ENCODE results near the gene WNK2. TPM values are rescaled to one million over a fixed set of nuclear protein-coding genes. Genes with fewer than 3 reads are reported as not detected.

Gene WNK2
- total and polyA plus RNA-seq, 4 experiments from 2014 or later: 0.26 TPM; not detected in 3

GRCh38 chr9:93161786-93162562 lies 22.0 kb upstream of the WNK2 start:
- POLR2A ChIA-PET (ENCODE audit: partially characterized antibody): no interaction called here
- intact Hi-C loops (cut with micrococcal nuclease): loop anchor here (10.0 kb wide), 1 partner anchor 403 kb away; no protein-coding TSS in a partner anchor

GRCh38 chr9:93164085-93164484 lies 19.9 kb upstream of the WNK2 start:
- H3K4me1 ChIP-seq (ENCODE audit: insufficient read depth, low read length): peaks cover 6% of the 10 kb centered on the region
- H3K9me3 ChIP-seq (ENCODE audit: control insufficient read depth in 1 of 2, low read length in 2 of 2): no peaks in the 10 kb centered on the region
- H3K9me3 Mint-ChIP-seq: no peaks in the 10 kb centered on the region
- no peak overlapping the region for H3K4me3 ChIP-seq (ENCODE audit: low read length in 2 of 2)
- ChIA-PET POLR2A (ENCODE audit: partially characterized antibody) (no interaction called here), CTCF (ENCODE audit: partially characterized antibody) (interaction anchor here (1.8 kb wide), 1 partner anchor 10 kb away, joined by 5 read pairs; no protein-coding TSS in a partner anchor)
- H3K36me3 ChIP-seq (ENCODE audit: insufficient read depth, low read length): no peaks in the 10 kb centered on the region
- H3K36me3 Mint-ChIP-seq: no peaks in the 10 kb centered on the region
- H3K4me3 Mint-ChIP-seq: no peak overlapping the region
- no peak overlapping the region for H3K27ac ChIP-seq (ENCODE audit: low read depth, low read length)
- no peaks in the 10 kb centered on the region for H3K27me3 ChIP-seq (ENCODE audit: insufficient read depth, low read length)
- DNase-seq: no peak
- H3K4me1 Mint-ChIP-seq: peaks cover 0 to 7% (median 1%) of the 10 kb centered on the region in 4 donors
- intact Hi-C loops (cut with micrococcal nuclease): loop anchor here (10.0 kb wide), 1 partner anchor 401 kb away; no protein-coding TSS in a partner anchor
- no peak overlapping the region for H3K27ac Mint-ChIP-seq
- no peaks in the 10 kb centered on the region for H3K27me3 Mint-ChIP-seq

More at GRCh38 chr9:93161786-93162562, 22.0 kb upstream of the WNK2 start:
- H3K4me1 ChIP-seq (ENCODE audit: insufficient read depth, low read length): peaks cover 6% of the 10 kb centered on the region
- Mint-ChIP-seq H3K27ac (peak overlapping the region in 2 of 7 donors; percentile 22 to 42), H3K27me3 (no peaks in the 10 kb centered on the region), H3K4me1 (peaks cover 0 to 7% (median 1%) of the 10 kb centered on the region in 4 donors), H3K36me3 (no peaks in the 10 kb centered on the region), H3K9me3 (no peaks in the 10 kb centered on the region), H3K4me3 (no peak overlapping the region)
- H3K4me3 ChIP-seq (ENCODE audit: low read length in 2 of 2): no peak overlapping the region
- H3K36me3 ChIP-seq (ENCODE audit: insufficient read depth, low read length): no peaks in the 10 kb centered on the region
- no peak overlapping the region for H3K27ac ChIP-seq (ENCODE audit: low read depth, low read length)
- DNase-seq: no peak
- H3K9me3 ChIP-seq (ENCODE audit: control insufficient read depth in 1 of 2, low read length in 2 of 2): no peaks in the 10 kb centered on the region
- CTCF ChIA-PET (ENCODE audit: partially characterized antibody): interaction anchor here (0.9 to 2.4 kb wide), 4 partner anchors 16 to 404 kb away, joined by 3 to 12 read pairs (median 3); no protein-coding TSS in a partner anchor
- no peaks in the 10 kb centered on the region for H3K27me3 ChIP-seq (ENCODE audit: insufficient read depth, low read length)

- Mint-ChIP-seq H3K27me3 (no peaks in the 10 kb centered on the region), H3K4me3 (no peak overlapping the region), H3K36me3 (no peaks in the 10 kb centered on the region), H3K27ac (peak overlapping the region in 1 of 7 donors; percentile 55), H3K4me1 (no peaks in the 10 kb centered on the region), H3K9me3 (no peaks in the 10 kb centered on the region)
- H3K4me1 ChIP-seq (ENCODE audit: insufficient read depth, low read length): no peaks in the 10 kb centered on the region
- H3K27me3 ChIP-seq (ENCODE audit: insufficient read depth, low read length): no peaks in the 10 kb centered on the region
- no peaks in the 10 kb centered on the region for H3K36me3 ChIP-seq (ENCODE audit: insufficient read depth, low read length)
- H3K4me3 ChIP-seq (ENCODE audit: low read length in 2 of 2): no peak overlapping the region
- no peak overlapping the region for H3K27ac ChIP-seq (ENCODE audit: low read depth, low read length)
- POLR2A ChIA-PET (ENCODE audit: partially characterized antibody): no interaction called here
- intact Hi-C loops (cut with micrococcal nuclease): loop anchor here (10.0 kb wide), 1 partner anchor 398 kb away; no protein-coding TSS in a partner anchor
- CTCF ChIA-PET (ENCODE audit: partially characterized antibody): interaction anchor here (1.3 kb wide), 1 partner anchor 25 kb away, joined by 3 read pairs; no protein-coding TSS in a partner anchor
- no peaks in the 10 kb centered on the region for H3K9me3 ChIP-seq (ENCODE audit: control insufficient read depth in 1 of 2, low read length in 2 of 2)
- no peak for DNase-seq
Measured at GRCh38 chr9:93166699-93167098, 17.2 kb upstream of the WNK2 start.

- ChIA-PET CTCF (ENCODE audit: partially characterized antibody) (interaction anchor here (1.3 kb wide), 1 partner anchor 25 kb away, joined by 3 read pairs; no protein-coding TSS in a partner anchor), POLR2A (ENCODE audit: partially characterized antibody) (no interaction called here)
- no peaks in the 10 kb centered on the region for H3K4me1 Mint-ChIP-seq
Measured at GRCh38 chr9:93167185-93167584, 16.8 kb upstream of the WNK2 start.

GRCh38 chr9:93167838-93168237 lies 16.1 kb upstream of the WNK2 start:
- no peaks in the 10 kb centered on the region for H3K4me1 ChIP-seq (ENCODE audit: insufficient read depth, low read length)
- H3K4me1 Mint-ChIP-seq: no peaks in the 10 kb centered on the region
- intact Hi-C loops (cut with micrococcal nuclease): loop anchor here (10.0 kb wide), 1 partner anchor 397 kb away; no protein-coding TSS in a partner anchor
- H3K36me3 Mint-ChIP-seq: no peaks in the 10 kb centered on the region
- no peak overlapping the region for H3K4me3 Mint-ChIP-seq
- H3K36me3 ChIP-seq (ENCODE audit: insufficient read depth, low read length): no peaks in the 10 kb centered on the region
- no peaks in the 10 kb centered on the region for H3K27me3 Mint-ChIP-seq
- peak overlapping the region in 1 of 7 donors; percentile 23 for H3K27ac Mint-ChIP-seq
- CTCF ChIA-PET (ENCODE audit: partially characterized antibody): interaction anchor here (1.3 kb wide), 1 partner anchor 26 kb away, joined by 3 read pairs; no protein-coding TSS in a partner anchor
- no peaks in the 10 kb centered on the region for H3K27me3 ChIP-seq (ENCODE audit: insufficient read depth, low read length)
- no peak for DNase-seq
- H3K4me3 ChIP-seq (ENCODE audit: low read length in 2 of 2): no peak overlapping the region
- H3K9me3 Mint-ChIP-seq: no peaks in the 10 kb centered on the region
- POLR2A ChIA-PET (ENCODE audit: partially characterized antibody): no interaction called here
- no peaks in the 10 kb centered on the region for H3K9me3 ChIP-seq (ENCODE audit: control insufficient read depth in 1 of 2, low read length in 2 of 2)
- no peak overlapping the region for H3K27ac ChIP-seq (ENCODE audit: low read depth, low read length)

More at GRCh38 chr9:93167185-93167584, 16.8 kb upstream of the WNK2 start:
- Mint-ChIP-seq H3K9me3 (no peaks in the 10 kb centered on the region), H3K36me3 (no peaks in the 10 kb centered on the region), H3K27me3 (no peaks in the 10 kb centered on the region), H3K4me3 (no peak overlapping the region), H3K27ac (no peak overlapping the region)
- no peaks in the 10 kb centered on the region for H3K36me3 ChIP-seq (ENCODE audit: insufficient read depth, low read length)
- intact Hi-C loops (cut with micrococcal nuclease): loop anchor here (10.0 kb wide), 1 partner anchor 398 kb away; no protein-coding TSS in a partner anchor
- H3K4me1 ChIP-seq (ENCODE audit: insufficient read depth, low read length): no peaks in the 10 kb centered on the region
- H3K4me3 ChIP-seq (ENCODE audit: low read length in 2 of 2): no peak overlapping the region
- no peaks in the 10 kb centered on the region for H3K27me3 ChIP-seq (ENCODE audit: insufficient read depth, low read length)
- DNase-seq: no peak
- no peaks in the 10 kb centered on the region for H3K9me3 ChIP-seq (ENCODE audit: control insufficient read depth in 1 of 2, low read length in 2 of 2)
- H3K27ac ChIP-seq (ENCODE audit: low read depth, low read length): no peak overlapping the region

GRCh38 chr9:93168581-93168980 lies 15.4 kb upstream of the WNK2 start:
- Mint-ChIP-seq H3K4me1 (peaks cover 0 to under 1% (median 0%) of the 10 kb centered on the region in 4 donors), H3K9me3 (no peaks in the 10 kb centered on the region), H3K36me3 (no peaks in the 10 kb centered on the region), H3K27ac (peak overlapping the region in 1 of 7 donors; percentile 29), H3K4me3 (no peak overlapping the region), H3K27me3 (no peaks in the 10 kb centered on the region)
- ChIA-PET POLR2A (ENCODE audit: partially characterized antibody) (no interaction called here), CTCF (ENCODE audit: partially characterized antibody) (interaction anchor here (1.2 kb wide), 1 partner anchor 9 kb away, joined by 3 read pairs; no protein-coding TSS in a partner anchor)
- no peaks in the 10 kb centered on the region for H3K9me3 ChIP-seq (ENCODE audit: control insufficient read depth in 1 of 2, low read length in 2 of 2)
- no peaks in the 10 kb centered on the region for H3K4me1 ChIP-seq (ENCODE audit: insufficient read depth, low read length)
- no peaks in the 10 kb centered on the region for H3K36me3 ChIP-seq (ENCODE audit: insufficient read depth, low read length)
- intact Hi-C loops (cut with micrococcal nuclease): loop anchor here (10.0 kb wide), 1 partner anchor 396 kb away; no protein-coding TSS in a partner anchor
- H3K4me3 ChIP-seq (ENCODE audit: low read length in 2 of 2): no peak overlapping the region
- no peak for DNase-seq
- no peak overlapping the region for H3K27ac ChIP-seq (ENCODE audit: low read depth, low read length)
- no peaks in the 10 kb centered on the region for H3K27me3 ChIP-seq (ENCODE audit: insufficient read depth, low read length)

GRCh38 chr9:93169444-93169843 lies 14.5 kb upstream of the WNK2 start:
- Mint-ChIP-seq H3K9me3 (no peaks in the 10 kb centered on the region), H3K27me3 (no peaks in the 10 kb centered on the region), H3K36me3 (no peaks in the 10 kb centered on the region), H3K4me3 (no peak overlapping the region), H3K27ac (peak overlapping the region in 1 of 7 donors; percentile 68), H3K4me1 (peaks cover 0 to 6% (median 1%) of the 10 kb centered on the region in 4 donors)
- ChIA-PET POLR2A (ENCODE audit: partially characterized antibody) (no interaction called here), CTCF (ENCODE audit: partially characterized antibody) (interaction anchor here (1.2 kb wide), 1 partner anchor 10 kb away, joined by 3 read pairs; no protein-coding TSS in a partner anchor)
- Histone ChIP-seq H3K9me3 (ENCODE audit: control insufficient read depth in 1 of 2, low read length in 2 of 2) (no peaks in the 10 kb centered on the region), H3K36me3 (ENCODE audit: insufficient read depth, low read length) (no peaks in the 10 kb centered on the region), H3K27ac (ENCODE audit: low read depth, low read length) (no peak overlapping the region), H3K4me3 (ENCODE audit: low read length in 2 of 2) (no peak overlapping the region), H3K4me1 (ENCODE audit: insufficient read depth, low read length) (no peaks in the 10 kb centered on the region), H3K27me3 (ENCODE audit: insufficient read depth, low read length) (no peaks in the 10 kb centered on the region)
- DNase-seq: no peak
- intact Hi-C loops (cut with micrococcal nuclease): loop anchor here (10.0 kb wide), 1 partner anchor 395 kb away; no protein-coding TSS in a partner anchor
